CD4-positive, alpha-beta T cell (primary cell): Measurements from ENCODE around the gene SLC9A5. TPM values are rescaled to one million over a fixed set of nuclear protein-coding genes. Genes with fewer than 3 reads are reported as not detected.

Experiments used
- ATAC-seq: fragments of 200-7000 bp; cut with Tn5 transposase; one replicate; pipeline ENCODE4 v1.10.0; 2022; ENCODE audit warnings: mild to moderate bottlenecking; ENCODE audit not compliant: poor library complexity
- CTCF ChIA-PET: fragments of 350-600 bp; sonication (Branson Sonifier 250); formaldehyde crosslinking; loops from one replicate; lab custom pipeline; 2021; ENCODE audit warnings: antibody characterized with exemption, inconsistent platforms; lab: Charles Lee
- POLR2A ChIA-PET: fragments of 350-600 bp; sonication (Branson Sonifier 250); formaldehyde crosslinking; loops from one replicate; lab custom pipeline; 2021; ENCODE audit warnings: antibody characterized with exemption, inconsistent platforms; lab: Charles Lee
- DNase-seq, 14 experiments: peaks; one replicate each; pipeline ENCODE4 v3.0.0-alpha.2; 2013 to 2020; ENCODE audit warnings: mixed read lengths in 2 of 14
- H3K27ac ChIP-seq, 2 donors: one replicate each; pipeline versions ENCODE4 v1.5.1 to v1.7.0; 2013; ENCODE audit warnings: low read length in 2 of 2, low read depth in 1 of 2, mild to moderate bottlenecking in 1 of 2
- H3K27me3 ChIP-seq, 2 experiments: 1 replicate in 1 of 2; 2 replicates in 1 of 2; pipeline versions ENCODE4 v1.6.1 to v1.7.0; 2013; ENCODE audit warnings: low read length in 2 of 2, control low read depth in 1 of 2, mild to moderate bottlenecking in 1 of 2, moderate library complexity in 1 of 2; ENCODE audit not compliant: insufficient read depth in 2 of 2, control insufficient read depth in 1 of 2
- H3K36me3 ChIP-seq: one replicate; pipeline ENCODE4 v1.6.1; 2013; ENCODE audit warnings: low read length, control low read depth; ENCODE audit not compliant: insufficient read depth
- H3K4me1 ChIP-seq: one replicate; pipeline ENCODE4 v1.6.1; 2013; ENCODE audit warnings: low read length, control low read depth; ENCODE audit not compliant: insufficient read depth
- H3K4me3 ChIP-seq: one replicate; pipeline ENCODE4 v1.5.1; 2013; ENCODE audit warnings: mild to moderate bottlenecking, low read length, moderate library complexity
- H3K9me3 ChIP-seq, 2 experiments: 1 replicate in 1 of 2; 2 replicates in 1 of 2; pipeline versions ENCODE4 v1.6.1 to v1.7.0; 2013; ENCODE audit warnings: low read length in 2 of 2, mild to moderate bottlenecking in 2 of 2, control low read depth in 1 of 2, moderate library complexity in 1 of 2; ENCODE audit not compliant: control insufficient read depth in 1 of 2, insufficient read depth in 1 of 2
- H3K27ac Mint-ChIP-seq: one replicate; pipeline ENCODE4 v1.8.0; 2020; ENCODE audit warnings: mixed read lengths
- H3K27me3 Mint-ChIP-seq: one replicate; pipeline ENCODE4 v1.8.0; 2021; ENCODE audit warnings: mixed read lengths
- H3K36me3 Mint-ChIP-seq: one replicate; pipeline ENCODE4 v1.8.0; 2021; ENCODE audit warnings: low read depth, mixed read lengths
- H3K4me1 Mint-ChIP-seq: one replicate; pipeline ENCODE4 v1.8.0; 2021; ENCODE audit warnings: low read depth, mixed read lengths
- H3K4me3 Mint-ChIP-seq: one replicate; pipeline ENCODE4 v1.8.0; 2020; ENCODE audit warnings: mild to moderate bottlenecking, mixed read lengths
- H3K9me3 Mint-ChIP-seq: one replicate; pipeline ENCODE4 v1.8.0; 2020; ENCODE audit warnings: mixed read lengths
- CTCF ChIP-seq: fragments of 200-600 bp; IDR thresholded peaks from one replicate; pipeline ENCODE4 v1.8.0; 2022; ENCODE audit warnings: antibody characterized with exemption, mild to moderate bottlenecking
- intact Hi-C, 2 experiments: fragments of 100-400 bp; cut with DNase I in 1 of 2; cut with micrococcal nuclease in 1 of 2; formaldehyde crosslinking; loops; one replicate each; pipeline versions ENCODE4 v1.15.1 to v1.9.0; 2023 to 2025; cut with DNase I, micrococcal nuclease
- total RNA-seq, 174 experiments: library from RNA in 2 of 174; stranded (reverse) in 2 of 174; gene quantifications; one replicate each; pipeline ENCODE4 v1.2.3 and lab custom pipeline; 2021 to 2026

SLC9A5 gene
- total RNA-seq, 2 experiments from 2014 or later = 3.1 TPM

- CTCF ChIA-PET = no interaction called here
- Mint-ChIP-seq H3K9me3 (no peaks in the 10 kb centered on the region), H3K27me3 (no peaks in the 10 kb centered on the region), H3K27ac (no peak overlapping the region), H3K4me3 (no peak overlapping the region), H3K4me1 (peaks cover 21% of the 10 kb centered on the region), H3K36me3 (peaks cover 62% of the 10 kb centered on the region)
- peaks cover 66% of the 10 kb centered on the region for H3K36me3 ChIP-seq
- H3K27me3 ChIP-seq = no peaks in the 10 kb centered on the region
- no peak for ATAC-seq
- no peak for TF ChIP-seq CTCF
- intact Hi-C loops = no loop called here
- no peaks in the 10 kb centered on the region for H3K9me3 ChIP-seq
- peaks cover 10% of the 10 kb centered on the region for H3K4me1 ChIP-seq
- no peak overlapping the region for H3K4me3 ChIP-seq
- POLR2A ChIA-PET = interaction anchor here (0.6 kb wide), 1 partner anchor 225 kb away, joined by 3 read pairs; no protein-coding TSS in a partner anchor
- no peak for DNase-seq
- H3K27ac ChIP-seq = no peak overlapping the region
Observed at GRCh38 chr16:67200491-67200890, 48.3 kb upstream of the SLC9A5 start.

GRCh38 chr16:67201411-67202345 lies 47.1 kb upstream of the SLC9A5 start:
- no peak for TF ChIP-seq CTCF
- CTCF ChIA-PET = no interaction called here
- DNase-seq (no peak), ATAC-seq (no peak)
- Histone ChIP-seq H3K9me3 (no peaks in the 10 kb centered on the region), H3K27me3 (no peaks in the 10 kb centered on the region), H3K27ac (no peak overlapping the region), H3K36me3 (peaks cover 59% of the 10 kb centered on the region), H3K4me3 (no peak overlapping the region), H3K4me1 (no peaks in the 10 kb centered on the region)
- Mint-ChIP-seq H3K4me3 (no peak overlapping the region), H3K4me1 (peaks cover 10% of the 10 kb centered on the region), H3K27me3 (no peaks in the 10 kb centered on the region), H3K36me3 (peaks cover 56% of the 10 kb centered on the region), H3K9me3 (no peaks in the 10 kb centered on the region), H3K27ac (no peak overlapping the region)
- intact Hi-C loops = no loop called here
- POLR2A ChIA-PET = interaction anchor here (1.4 kb wide), 1 partner anchor 46 kb away, joined by 3 read pairs; the partner anchor contains the start of gene FHOD1

DNA sequence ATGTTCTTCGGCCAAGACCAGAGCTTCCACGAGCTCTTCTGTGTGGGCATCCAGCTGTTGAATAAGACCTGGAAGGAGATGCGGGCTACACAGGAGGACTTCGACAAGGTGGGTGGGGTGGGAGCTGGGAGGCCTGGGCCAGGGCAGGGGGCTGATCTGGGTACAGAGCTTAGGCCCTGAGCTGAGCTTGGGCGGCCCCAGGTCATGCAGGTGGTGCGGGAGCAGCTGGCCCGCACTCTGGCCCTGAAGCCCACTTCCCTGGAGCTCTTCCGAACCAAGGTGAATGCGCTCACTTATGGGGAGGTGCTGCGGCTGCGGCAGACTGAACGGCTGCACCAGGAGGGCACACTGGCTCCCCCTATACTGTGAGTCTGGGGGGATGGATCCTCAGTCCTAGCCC lies 46.4 kb upstream of the SLC9A5 start:
- Mint-ChIP-seq H3K36me3 (peaks cover 48% of the 10 kb centered on the region), H3K4me3 (no peak overlapping the region), H3K27me3 (no peaks in the 10 kb centered on the region), H3K4me1 (peaks cover 6% of the 10 kb centered on the region), H3K9me3 (no peaks in the 10 kb centered on the region), H3K27ac (no peak overlapping the region)
- ATAC-seq (no peak), DNase-seq (no peak)
- Histone ChIP-seq H3K4me1 (no peaks in the 10 kb centered on the region), H3K9me3 (no peaks in the 10 kb centered on the region), H3K4me3 (no peak overlapping the region), H3K27ac (no peak overlapping the region), H3K36me3 (peaks cover 52% of the 10 kb centered on the region), H3K27me3 (no peaks in the 10 kb centered on the region)
- CTCF ChIA-PET = no interaction called here
- no peak for TF ChIP-seq CTCF
- intact Hi-C loops = no loop called here
- POLR2A ChIA-PET = interaction anchor here (1.4 kb wide), 1 partner anchor 45 kb away, joined by 3 read pairs; the partner anchor contains the start of gene FHOD1
